Cardiac muscle cell (in vitro differentiated cells and primary cell): ENCODE data around the gene CCDC171. TPM values are rescaled to one million over a fixed set of nuclear protein-coding genes. Genes with fewer than 3 reads are reported as not detected.

Experiments
- DNase-seq, 2 donors: peaks; one replicate each; pipeline versions ENCODE4 v3.0.0 to v3.0.0-alpha.2; 2010 to 2017; ENCODE audit warnings: low read depth in 1 of 2, low spot score in 1 of 2
- H3K27ac ChIP-seq: fragments of 200-600 bp; sonication (generic); 2 replicates; pipeline ENCODE4 v1.5.1; 2016
- H3K27me3 ChIP-seq: fragments of 200-600 bp; sonication (generic); 2 replicates; pipeline ENCODE4 v1.6.0; 2016; ENCODE audit warnings: control low read depth
- H3K36me3 ChIP-seq: fragments of 200-600 bp; sonication (generic); 2 replicates; pipeline ENCODE4 v1.5.1; 2016; ENCODE audit warnings: control low read depth
- H3K4me1 ChIP-seq: fragments of 200-600 bp; sonication (generic); 2 replicates; pipeline ENCODE4 v1.8.1; 2017; ENCODE audit warnings: low read depth, mild to moderate bottlenecking, mixed run types
- H3K4me3 ChIP-seq: fragments of 200-600 bp; sonication (generic); 2 replicates; pipeline ENCODE4 v1.5.1; 2016; ENCODE audit warnings: mild to moderate bottlenecking
- H3K9me3 ChIP-seq: fragments of 200-600 bp; sonication (generic); 2 replicates; pipeline ENCODE4 v1.5.1; 2017; ENCODE audit warnings: low read depth, mild to moderate bottlenecking, control low read depth
- polyA plus RNA-seq: library from polyadenylated mRNA; unstranded; fragments of >200 nt; fragmentation: Nextera tagmentation; extraction: Ambion mirVana; gene quantifications from 2 replicates; pipeline ENCODE4 v1.2.1, GENCODE V29; 2016
- total RNA-seq: library from RNA; depleted of rRNA; stranded (reverse); fragments of >200 nt; gene quantifications from 2 replicates; pipeline ENCODE4 v1.2.3, GENCODE V29; 2016
- TF ChIP-seq, protein P1 (sequence below): IDR thresholded peaks from 2 replicates; pipeline ENCODE4 v1.5.1; 2012; ENCODE audit warnings: low read depth, mild to moderate bottlenecking, low read length

CCDC171 gene
- total and polyA plus RNA-seq, 2 experiments from 2014 or later: 2.8 to 4.5 TPM

GRCh38 chr9:15744196-15744595, 191.4 kb downstream of the CCDC171 start:
- H3K36me3 ChIP-seq: no peaks in the 10 kb centered on the region
- no peak for DNase-seq
- H3K27me3 ChIP-seq: no peaks in the 10 kb centered on the region

DNA sequence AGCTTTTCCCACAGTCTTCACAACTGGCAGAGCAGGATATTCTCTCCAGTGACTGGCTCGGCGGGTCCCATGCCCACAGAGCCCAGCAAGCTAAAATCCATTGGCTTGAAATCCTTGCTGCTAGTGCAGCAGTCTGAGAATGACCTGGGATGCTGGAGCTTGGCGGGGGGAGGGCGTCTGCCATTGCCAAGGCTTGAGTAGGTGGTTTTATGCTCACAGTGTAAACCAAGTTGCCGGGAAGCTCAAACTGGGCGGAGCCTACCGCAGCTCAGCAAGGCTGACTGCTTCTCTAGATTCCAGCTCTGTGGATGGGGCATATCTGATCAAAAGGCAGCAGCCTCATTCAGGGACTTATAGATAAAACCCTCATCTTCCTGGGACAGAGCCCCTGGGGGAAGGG, 194.1 kb downstream of the CCDC171 start:
- no peaks in the 10 kb centered on the region for H3K9me3 ChIP-seq
- no peak for DNase-seq
- TF ChIP-seq, protein P1, sequence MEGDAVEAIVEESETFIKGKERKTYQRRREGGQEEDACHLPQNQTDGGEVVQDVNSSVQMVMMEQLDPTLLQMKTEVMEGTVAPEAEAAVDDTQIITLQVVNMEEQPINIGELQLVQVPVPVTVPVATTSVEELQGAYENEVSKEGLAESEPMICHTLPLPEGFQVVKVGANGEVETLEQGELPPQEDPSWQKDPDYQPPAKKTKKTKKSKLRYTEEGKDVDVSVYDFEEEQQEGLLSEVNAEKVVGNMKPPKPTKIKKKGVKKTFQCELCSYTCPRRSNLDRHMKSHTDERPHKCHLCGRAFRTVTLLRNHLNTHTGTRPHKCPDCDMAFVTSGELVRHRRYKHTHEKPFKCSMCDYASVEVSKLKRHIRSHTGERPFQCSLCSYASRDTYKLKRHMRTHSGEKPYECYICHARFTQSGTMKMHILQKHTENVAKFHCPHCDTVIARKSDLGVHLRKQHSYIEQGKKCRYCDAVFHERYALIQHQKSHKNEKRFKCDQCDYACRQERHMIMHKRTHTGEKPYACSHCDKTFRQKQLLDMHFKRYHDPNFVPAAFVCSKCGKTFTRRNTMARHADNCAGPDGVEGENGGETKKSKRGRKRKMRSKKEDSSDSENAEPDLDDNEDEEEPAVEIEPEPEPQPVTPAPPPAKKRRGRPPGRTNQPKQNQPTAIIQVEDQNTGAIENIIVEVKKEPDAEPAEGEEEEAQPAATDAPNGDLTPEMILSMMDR: no peak
- no peak overlapping the region for H3K4me3 ChIP-seq
- H3K27ac ChIP-seq: no peak overlapping the region
- H3K36me3 ChIP-seq: no peaks in the 10 kb centered on the region
- no peaks in the 10 kb centered on the region for H3K4me1 ChIP-seq
- H3K27me3 ChIP-seq: no peaks in the 10 kb centered on the region

More at GRCh38 chr9:15744196-15744595, 191.4 kb downstream of the CCDC171 start:
- TF ChIP-seq, protein P1: no peak
- Histone ChIP-seq H3K27ac (no peak overlapping the region), H3K4me3 (no peak overlapping the region), H3K4me1 (no peaks in the 10 kb centered on the region), H3K9me3 (no peaks in the 10 kb centered on the region)

DNA sequence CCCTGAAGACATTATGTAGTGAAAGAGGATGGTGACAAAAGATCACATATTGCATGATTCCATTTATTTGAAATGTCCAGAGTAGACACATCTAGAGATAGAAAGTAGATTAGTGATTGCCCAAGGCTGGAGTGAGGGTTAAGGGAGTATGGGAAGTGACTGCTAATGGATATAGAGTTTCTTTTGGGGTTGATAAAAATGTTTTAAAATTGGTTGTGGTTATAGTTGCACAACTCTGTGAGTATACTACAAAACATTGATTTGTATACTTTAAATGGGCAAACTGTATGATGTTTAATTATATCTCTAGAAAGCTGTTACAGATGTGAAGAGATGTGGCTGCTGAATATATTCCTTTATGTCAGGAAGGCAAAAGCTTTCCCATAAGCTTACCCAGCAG, 202.8 kb downstream of the CCDC171 start:
- no peaks in the 10 kb centered on the region for H3K36me3 ChIP-seq
- no peaks in the 10 kb centered on the region for H3K9me3 ChIP-seq
- no peak overlapping the region for H3K27ac ChIP-seq
- peak in 1 of 2 donors; percentile 9 for DNase-seq
- H3K27me3 ChIP-seq: no peaks in the 10 kb centered on the region
- TF ChIP-seq, protein P1: no peak
- H3K4me1 ChIP-seq: no peaks in the 10 kb centered on the region
- no peak overlapping the region for H3K4me3 ChIP-seq

DNA sequence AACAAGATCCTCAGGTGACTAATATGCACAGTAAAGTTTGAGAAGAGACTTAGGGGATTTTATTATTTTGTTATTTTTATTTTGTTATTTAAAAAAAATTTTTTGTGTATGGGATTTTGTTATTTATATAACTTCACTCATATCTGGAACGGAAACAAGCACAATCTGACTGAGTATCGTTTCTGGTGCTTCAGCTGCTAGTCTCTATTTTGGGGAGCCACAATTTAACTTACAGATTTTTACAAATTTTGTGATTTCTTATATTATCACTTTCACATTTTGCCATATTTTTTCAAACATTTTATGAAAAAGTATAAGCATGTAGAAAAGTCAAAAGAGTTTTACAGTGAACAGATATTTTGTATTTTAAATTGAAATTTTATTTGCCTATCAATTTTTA, 208.7 kb downstream of the CCDC171 start:
- Histone ChIP-seq H3K9me3 (no peaks in the 10 kb centered on the region), H3K27ac (no peak overlapping the region), H3K4me1 (no peaks in the 10 kb centered on the region), H3K4me3 (no peak overlapping the region), H3K36me3 (no peaks in the 10 kb centered on the region), H3K27me3 (no peaks in the 10 kb centered on the region)
- DNase-seq: no peak
- TF ChIP-seq, protein P1: no peak

DNA sequence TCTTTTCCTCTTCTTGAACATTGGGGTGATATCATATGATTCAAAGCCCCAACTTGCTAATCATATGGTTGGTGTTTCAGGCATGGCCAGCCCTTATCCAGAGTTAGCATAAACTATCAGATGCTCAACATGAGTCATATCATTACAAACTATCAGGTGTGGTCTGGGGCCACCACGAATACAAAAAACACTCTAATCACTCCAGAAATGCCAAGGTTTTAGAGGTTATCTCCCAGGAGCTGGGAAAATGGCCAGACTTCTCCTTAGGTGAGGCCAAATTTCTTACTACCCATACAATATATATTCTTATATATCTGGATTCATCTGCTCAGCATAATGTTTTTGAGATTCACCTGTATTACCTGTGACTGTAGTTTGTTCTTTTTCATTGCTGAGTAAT, 210.5 kb downstream of the CCDC171 start:
- Histone ChIP-seq H3K36me3 (no peaks in the 10 kb centered on the region), H3K27ac (no peak overlapping the region), H3K4me3 (no peak overlapping the region), H3K27me3 (no peaks in the 10 kb centered on the region), H3K9me3 (no peaks in the 10 kb centered on the region), H3K4me1 (no peaks in the 10 kb centered on the region)
- DNase-seq: no peak
- TF ChIP-seq, protein P1: no peak

DNA sequence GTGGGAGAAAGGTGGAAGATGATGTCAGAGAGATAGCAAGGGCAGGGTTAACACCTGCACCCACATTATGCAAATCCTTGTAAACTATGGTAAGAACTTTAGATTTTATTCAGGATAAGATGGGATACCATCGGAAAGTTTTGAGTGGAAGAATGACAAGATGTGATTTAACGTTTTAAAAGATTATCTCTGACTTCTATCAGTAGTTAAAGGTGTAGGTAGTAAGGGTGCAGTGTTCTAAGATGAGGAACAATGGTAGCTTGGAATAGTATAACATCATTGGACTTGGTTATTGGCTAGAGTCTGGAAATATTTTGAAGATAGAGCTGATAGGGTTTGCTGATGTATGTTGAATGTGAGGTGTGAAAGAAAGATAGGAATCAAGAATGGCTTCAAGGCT, 211.3 kb downstream of the CCDC171 start:
- no peaks in the 10 kb centered on the region for H3K36me3 ChIP-seq
- H3K27ac ChIP-seq: no peak overlapping the region
- H3K4me3 ChIP-seq: no peak overlapping the region
- H3K27me3 ChIP-seq: no peaks in the 10 kb centered on the region
- H3K9me3 ChIP-seq: no peaks in the 10 kb centered on the region
- TF ChIP-seq, protein P1: no peak
- H3K4me1 ChIP-seq: no peaks in the 10 kb centered on the region
- DNase-seq: no peak
